AG04449 (cell line): ENCODE measurements around the gene PRKCG.
A peak's percentile ranks its signal among the peaks of the same experiment; 100 is the strongest.
"Not testable (repeated sequence)": the region's sequence is repeated elsewhere in the genome, so short reads cannot be mapped to it uniquely, and the experiment has no call there.

Experiments
- CTCF ChIA-PET: fragments of 350-600 bp; formaldehyde crosslinking; extraction: SDS; loops from one replicate; lab custom pipeline; 2021; ENCODE audit warnings: antibody characterized with exemption; lab: Yijun Ruan, JAX
- POLR2A ChIA-PET: fragments of 400-600, 350-600 bp; formaldehyde crosslinking; extraction: SDS; loops from one replicate; lab custom pipeline; 2020; ENCODE audit warnings: antibody characterized with exemption, inconsistent platforms; lab: Yijun Ruan, JAX
- DNase-seq: peaks from one replicate; pipeline ENCODE4 v3.0.0-alpha.2; 2010; ENCODE audit warnings: low read depth, low spot score
- H3K4me3 ChIP-seq: 2 replicates; pipeline ENCODE4 v1.5.1; 2011; ENCODE audit warnings: low read depth, mild to moderate bottlenecking, control low read depth, low read length
- CTCF ChIP-seq: IDR thresholded peaks from one replicate; pipeline ENCODE4 v1.5.1; 2011; ENCODE audit warnings: mild to moderate bottlenecking, moderate library complexity, low read length, control low read depth, inconsistent platforms; ENCODE audit not compliant: insufficient read depth; ENCODE audit errors: missing control alignments

The PRKCG gene

GRCh38 chr19:53867225-53868090 is 14.5 kb upstream of the PRKCG start, which contains the start of gene MYADM:
MYADM (plus strand) TSS chr19:53867883; CDS start chr19:53873530, 5,647 bp downstream.
- CTCF ChIA-PET: interaction anchor here (1.0 to 2.1 kb wide), 5 partner anchors 14 to 167 kb away, joined by 3 to 6 read pairs (median 4); partner anchors contain the start of gene PRKCG
- POLR2A ChIA-PET: interaction anchor here (0.7 to 2.6 kb wide), 8 partner anchors 9 to 270 kb away, joined by 3 to 16 read pairs (median 4); partner anchors contain the start of gene CNOT3
- peak within 1 kb of the TSS; percentile 99 for H3K4me3 ChIP-seq
- peak; percentile 90 for DNase-seq
- TF ChIP-seq CTCF: no peak

GRCh38 chr19:53868091-53868891 is 13.7 kb upstream of the PRKCG start:
- ChIA-PET CTCF (interaction anchor here (0.9 to 2.1 kb wide), 3 partner anchors 9 to 155 kb away, joined by 3 to 6 read pairs (median 3); no protein-coding TSS in a partner anchor), POLR2A (interaction anchor here (0.7 to 2.6 kb wide), 7 partner anchors 8 to 269 kb away, joined by 3 to 16 read pairs (median 5); partner anchors contain the start of gene CNOT3)
- H3K4me3 ChIP-seq: peak overlapping the region; percentile 99
- DNase-seq: no peak
- no peak for TF ChIP-seq CTCF

GRCh38 chr19:53868892-53869804 is 12.8 kb upstream of the PRKCG start:
- CTCF ChIA-PET: interaction anchor here (0.9 to 2.1 kb wide), 2 partner anchors 10 to 155 kb away, joined by 3 to 6 read pairs; no protein-coding TSS in a partner anchor
- no peak for TF ChIP-seq CTCF
- POLR2A ChIA-PET: interaction anchor here (2.1 to 2.6 kb wide), 2 partner anchors 7 to 20 kb away, joined by 8 to 16 read pairs; no protein-coding TSS in a partner anchor
- peak; percentile 44 for DNase-seq
- peak overlapping the region; percentile 99 for H3K4me3 ChIP-seq

GRCh38 chr19:53869805-53870484 is 12.1 kb upstream of the PRKCG start:
- peak overlapping the region; percentile 99 for H3K4me3 ChIP-seq
- POLR2A ChIA-PET, DNase-seq: not testable (repeated sequence)
- CTCF ChIA-PET: interaction anchor here (1.3 to 1.7 kb wide), 2 partner anchors 9 to 26 kb away, joined by 5 read pairs; no protein-coding TSS in a partner anchor

GRCh38 chr19:53870485-53870844 is 11.5 kb upstream of the PRKCG start:
- H3K4me3 ChIP-seq: peak overlapping the region; percentile 46
- no peak for DNase-seq
- ChIA-PET CTCF (interaction anchor here (1.3 to 1.7 kb wide), 2 partner anchors 8 to 27 kb away, joined by 5 read pairs; no protein-coding TSS in a partner anchor), POLR2A (no interaction called here)
- no peak for TF ChIP-seq CTCF
